GM23338 (cell line): Measurements from ENCODE around the gene LYSET. TPM values are rescaled to one million over a fixed set of nuclear protein-coding genes. Genes with fewer than 3 reads are reported as not detected.
"Not testable (repeated sequence)": the region's sequence is repeated elsewhere in the genome, so short reads cannot be mapped to it uniquely, and the experiment has no call there.

Experiments
- ATAC-seq: fragments of 200-7000 bp; cut with Tn5 transposase; 3 replicates; pipeline ENCODE4 v1.9.1; 2020
- DNase-seq: peaks from one replicate; pipeline ENCODE4 v3.0.0-alpha.2; 2015; ENCODE audit warnings: low spot score
- H2AFZ ChIP-seq: fragments of 200-600 bp; sonication (generic); 2 replicates; pipeline ENCODE4 v1.8.0; 2016; ENCODE audit warnings: antibody characterized with exemption, mild to moderate bottlenecking, moderate library complexity
- H3F3A ChIP-seq: fragments of 200-600 bp; sonication (generic); replicated peaks from 2 replicates; pipeline ENCODE4 v1.8.0; 2017; ENCODE audit warnings: antibody characterized with exemption, mixed run types, low read depth
- H3K27ac ChIP-seq: fragments of 200-600 bp; sonication (generic); 2 replicates; pipeline ENCODE4 v1.6.1; 2016; ENCODE audit warnings: low read depth
- H3K27me3 ChIP-seq: fragments of 200-600 bp; sonication (generic); 2 replicates; pipeline ENCODE4 v1.8.0; 2016; ENCODE audit warnings: mild to moderate bottlenecking, mixed run types, moderate library complexity; ENCODE audit not compliant: insufficient read depth
- H3K36me3 ChIP-seq: fragments of 200-600 bp; sonication (generic); 2 replicates; pipeline ENCODE4 v1.8.0; 2016; ENCODE audit warnings: mild to moderate bottlenecking; ENCODE audit not compliant: insufficient read depth
- H3K4me1 ChIP-seq: fragments of 200-600 bp; sonication (generic); 2 replicates; pipeline ENCODE4 v1.8.0; 2016; ENCODE audit warnings: mild to moderate bottlenecking, moderate library complexity; ENCODE audit not compliant: insufficient read depth
- H3K4me2 ChIP-seq: fragments of 200-600 bp; sonication (generic); 2 replicates; pipeline ENCODE4 v1.7.1; 2017; ENCODE audit warnings: mixed run types
- H3K4me3 ChIP-seq: fragments of 200-600 bp; sonication (generic); 2 replicates; pipeline ENCODE4 v1.6.1; 2016; ENCODE audit warnings: mixed run types
- H3K79me2 ChIP-seq: fragments of 200-600 bp; sonication (generic); replicated peaks from 2 replicates; pipeline ENCODE4 v1.8.0; 2017; ENCODE audit warnings: mild to moderate bottlenecking; ENCODE audit not compliant: insufficient read depth
- H3K9me2 ChIP-seq: fragments of 200-600 bp; sonication (generic); 2 replicates; pipeline ENCODE4 v1.8.0; 2017; ENCODE audit not compliant: insufficient read depth
- H4K20me1 ChIP-seq: fragments of 200-600 bp; sonication (generic); replicated peaks from 2 replicates; pipeline ENCODE4 v1.8.0; 2017; ENCODE audit warnings: mild to moderate bottlenecking; ENCODE audit not compliant: insufficient read depth
- H3K27ac Mint-ChIP-seq: 2 replicates; pipeline ENCODE4 v1.8.0; 2020; ENCODE audit warnings: inconsistent platforms, mild to moderate bottlenecking, moderate library complexity, mixed read lengths
- H3K27me3 Mint-ChIP-seq: 3 replicates; pipeline ENCODE4 v1.8.0; 2022; ENCODE audit warnings: low read depth, mild to moderate bottlenecking, moderate library complexity, mixed read lengths, inconsistent platforms; ENCODE audit not compliant: insufficient read depth, poor library complexity
- H3K36me3 Mint-ChIP-seq: 3 replicates; pipeline ENCODE4 v1.8.0; 2021; ENCODE audit warnings: low read depth, mild to moderate bottlenecking, inconsistent platforms, moderate library complexity, mixed read lengths
- H3K4me1 Mint-ChIP-seq: 3 replicates; pipeline ENCODE4 v1.8.0; 2020; ENCODE audit warnings: mild to moderate bottlenecking, inconsistent platforms, mixed read lengths
- H3K4me3 Mint-ChIP-seq: 3 replicates; pipeline ENCODE4 v1.8.0; 2021; ENCODE audit warnings: moderate library complexity, mild to moderate bottlenecking, inconsistent platforms, mixed read lengths
- H3K9me3 Mint-ChIP-seq: 3 replicates; pipeline ENCODE4 v1.8.0; 2020; ENCODE audit warnings: moderate library complexity, mild to moderate bottlenecking, inconsistent platforms, mixed read lengths
- ETS1 ChIP-seq: IDR thresholded peaks from 2 replicates; pipeline ENCODE4 v1.6.1; 2016; ENCODE audit warnings: antibody characterized with exemption
- polyA plus RNA-seq: library from polyadenylated mRNA; unstranded; fragments of >200 nt; fragmentation: Nextera tagmentation; extraction: Ambion mirVana; gene quantifications from 2 replicates; pipeline ENCODE4 v1.2.1, GENCODE V29; 2016
- total RNA-seq: library from RNA; depleted of rRNA; stranded (reverse); fragments of >200 nt; shearing (Covaris generic); gene quantifications from 2 replicates; pipeline ENCODE4 v1.2.3, GENCODE V29; 2014; rRNA removed

Gene LYSET
- total and polyA plus RNA-seq, 2 experiments from 2014 or later, result 14.2 to 34.0 TPM

GRCh38 chr14:93233078-93233477 is 48.0 kb downstream of the LYSET start:
- not testable (repeated sequence) for H3K4me3 Mint-ChIP-seq, H3K9me2 ChIP-seq, H3K27ac Mint-ChIP-seq, H3K36me3 ChIP-seq, H3F3A ChIP-seq, H3K79me2 ChIP-seq, H3K4me1 Mint-ChIP-seq, H3K27me3 ChIP-seq, H3K9me3 Mint-ChIP-seq, H3K4me2 ChIP-seq, DNase-seq, ATAC-seq, H3K27ac ChIP-seq, H3K27me3 Mint-ChIP-seq, H4K20me1 ChIP-seq, H3K4me1 ChIP-seq, H2AFZ ChIP-seq, H3K4me3 ChIP-seq
- H3K36me3 Mint-ChIP-seq, result peaks cover 12% of the 10 kb centered on the region

- Histone ChIP-seq H3F3A (no peaks in the 10 kb centered on the region), H3K4me3 (no peak overlapping the region), H3K4me2 (no peak overlapping the region), H3K9me2 (no peaks in the 10 kb centered on the region), H2AFZ (no peak overlapping the region), H3K27ac (no peak overlapping the region), H3K36me3 (no peaks in the 10 kb centered on the region), H3K27me3 (no peaks in the 10 kb centered on the region), H3K79me2 (no peaks in the 10 kb centered on the region), H4K20me1 (no peaks in the 10 kb centered on the region; the same call in 1 of the 2 replicates), H3K4me1 (no peaks in the 10 kb centered on the region)
- Mint-ChIP-seq H3K9me3 (no peaks in the 10 kb centered on the region), H3K36me3 (peaks cover under 1% of the 10 kb centered on the region; the same call in 1 of the 3 replicates), H3K27ac (no peak overlapping the region), H3K4me3 (no peak overlapping the region), H3K27me3 (peaks cover 11% of the 10 kb centered on the region), H3K4me1 (no peaks in the 10 kb centered on the region; the same call in 2 of the 3 replicates)
- DNase-seq, result no peak
- peak; percentile 31 for ATAC-seq
- TF ChIP-seq ETS1, result no peak
Observed at GRCh38 chr14:93234798-93235197, 49.7 kb downstream of the LYSET start.

Other genes with a start within 250 kb of the LYSET start
- gene ITPK1, start 69.4 kb upstream of the LYSET start, total RNA-seq, result 88.1 and 101 TPM in 2 replicates
- gene ITPK1, start 69.4 kb upstream of the LYSET start, polyA plus RNA-seq, result 35.9 and 39.9 TPM in 2 replicates
- gene MOAP1, start 420 bp upstream of the LYSET start, total RNA-seq, result 21.6 and 21.7 TPM in 2 replicates
- 8.5 and 8.6 TPM in 2 replicates for gene MOAP1, start 420 bp upstream of the LYSET start, polyA plus RNA-seq
- 7.4 and 12.8 TPM in 2 replicates for gene GON7, start 21.7 kb downstream of the LYSET start, total RNA-seq
- 12.7 and 16.6 TPM in 2 replicates for gene GON7, start 21.7 kb downstream of the LYSET start, polyA plus RNA-seq
- 45.3 and 63.5 TPM in 2 replicates for gene UBR7, start 21.9 kb downstream of the LYSET start, total RNA-seq
- 12.4 and 13.9 TPM in 2 replicates for gene UBR7, start 21.9 kb downstream of the LYSET start, polyA plus RNA-seq
- gene BTBD7, start 147.7 kb downstream of the LYSET start, total RNA-seq, result 31.3 and 32.8 TPM in 2 replicates
- 24.4 and 28.9 TPM in 2 replicates for gene BTBD7, start 147.7 kb downstream of the LYSET start, polyA plus RNA-seq
- not detected in 2 replicates for gene COX8C, start 161.9 kb downstream of the LYSET start, total RNA-seq
- 0.73 TPM in 1 of 2 replicates, not detected in the other for gene COX8C, start 161.9 kb downstream of the LYSET start, polyA plus RNA-seq
- gene UNC79, start 245.6 kb downstream of the LYSET start, total RNA-seq, result 3.3 and 3.6 TPM in 2 replicates
- gene UNC79, start 245.6 kb downstream of the LYSET start, polyA plus RNA-seq, result 1.2 and 1.8 TPM in 2 replicates